Fibroblast of skin of abdomen (primary cell): ENCODE results near the gene PHF21B.
A peak's percentile ranks its signal among the peaks of the same experiment; 100 is the strongest.

Experiments
- DNase-seq: peaks from one replicate; pipeline ENCODE4 v3.0.0-alpha.2; 2013

The PHF21B gene

GRCh38 chr22:45013138-45013537 is 3.3 kb upstream of the PHF21B start:
- DNase-seq, result no peak

GRCh38 chr22:45010532-45010900 is 711 bp upstream of the PHF21B start:
- DNase-seq, result no peak

- DNase-seq, result no peak
Observed at GRCh38 chr22:45008751-45009605, 827 bp downstream of the PHF21B start.

- peak; percentile 10 for DNase-seq
Observed at GRCh38 chr22:45008186-45008681, 1.6 kb downstream of the PHF21B start.

- peak; percentile 14 for DNase-seq
Observed at GRCh38 chr22:45007391-45008185, 2.2 kb downstream of the PHF21B start.

GRCh38 chr22:45006964-45007390 is 2.8 kb downstream of the PHF21B start:
- no peak for DNase-seq

- DNase-seq, result no peak
Observed at GRCh38 chr22:45006111-45006963, 3.5 kb downstream of the PHF21B start.

- DNase-seq, result no peak
Observed at GRCh38 chr22:45001653-45002052, 8.2 kb downstream of the PHF21B start.

GRCh38 chr22:45000330-45000729 is 9.5 kb downstream of the PHF21B start:
- no peak for DNase-seq

- DNase-seq, result no peak
Observed at GRCh38 chr22:44999687-45000086, 10.1 kb downstream of the PHF21B start.

- DNase-seq, result no peak
Observed at GRCh38 chr22:44999231-44999630, 10.6 kb downstream of the PHF21B start.

GRCh38 chr22:44998296-44998695 is 11.5 kb downstream of the PHF21B start:
- DNase-seq, result no peak

GRCh38 chr22:44997060-44997459 is 12.7 kb downstream of the PHF21B start:
- no peak for DNase-seq

- DNase-seq, result no peak
Observed at GRCh38 chr22:44996648-44997047, 13.2 kb downstream of the PHF21B start.

GRCh38 chr22:44996120-44996519 is 13.7 kb downstream of the PHF21B start:
- DNase-seq, result no peak

GRCh38 chr22:44995715-44996114 is 14.1 kb downstream of the PHF21B start:
- no peak for DNase-seq

- no peak for DNase-seq
Observed at GRCh38 chr22:44995105-44995514, 14.7 kb downstream of the PHF21B start.

- no peak for DNase-seq
Observed at GRCh38 chr22:44994399-44995104, 15.3 kb downstream of the PHF21B start.

GRCh38 chr22:44992166-44992565 is 17.6 kb downstream of the PHF21B start:
- DNase-seq, result no peak

GRCh38 chr22:44991218-44991617 is 18.6 kb downstream of the PHF21B start:
- no peak for DNase-seq

- DNase-seq, result no peak
Observed at GRCh38 chr22:44990810-44991209, 19.0 kb downstream of the PHF21B start.

GRCh38 chr22:44990328-44990727 is 19.5 kb downstream of the PHF21B start:
- no peak for DNase-seq
